Posterior vena cava (tissue), 2 donors: Measurements from ENCODE around the gene NAV2. TPM values are rescaled to one million over a fixed set of nuclear protein-coding genes. Genes with fewer than 3 reads are reported as not detected.

ENCODE experiments used
- DNase-seq: peaks from one replicate; pipeline ENCODE4 v3.0.0-alpha.2; 2020; ENCODE audit warnings: low spot score
- intact Hi-C, 2 donors: fragments of 100-400 bp; cut with DNase I; formaldehyde crosslinking; loops; one replicate each; pipeline versions ENCODE4 v1.14.1 to v1.14.2; 2022 to 2023
- total RNA-seq, 2 donors: library from RNA; stranded (reverse); fragmentation: NEBNext Ultra II Directional; extraction: Animal tissue kit (Norgen Biotek cat#: 25700); gene quantifications; one replicate each; pipeline ENCODE4 v1.2.1, GENCODE V29; 2021
- donor health status: DM: yes; HTN: yes; CAD: no.
- donor health status: DM: yes; HTN: yes; CAD: no.

The NAV2 gene
- total RNA-seq, 2 donors from 2014 or later = 69.2 to 108 TPM

- no peak for DNase-seq
- intact Hi-C loops = no loop called here
Observed at GRCh38 chr11:19813158-19813879, 100.7 kb downstream of the NAV2 start.

- intact Hi-C loops = no loop called here
- DNase-seq = no peak
Observed at GRCh38 chr11:19814421-19814820, 101.8 kb downstream of the NAV2 start.

- intact Hi-C loops = no loop called here
- no peak for DNase-seq
Observed at GRCh38 chr11:19816040-19816439, 103.4 kb downstream of the NAV2 start.

GRCh38 chr11:19816817-19817216 lies 104.2 kb downstream of the NAV2 start:
- intact Hi-C loops = no loop called here
- no peak for DNase-seq

GRCh38 chr11:19817265-19817851 lies 104.7 kb downstream of the NAV2 start:
- intact Hi-C loops = no loop called here
- no peak for DNase-seq

GRCh38 chr11:19817870-19818269 lies 105.2 kb downstream of the NAV2 start:
- intact Hi-C loops = no loop called here
- DNase-seq = no peak

- intact Hi-C loops = no loop called here
- no peak for DNase-seq
Observed at GRCh38 chr11:19818619-19819018, 106.0 kb downstream of the NAV2 start.

- DNase-seq = no peak
- intact Hi-C loops = no loop called here
Observed at GRCh38 chr11:19819148-19819547, 106.5 kb downstream of the NAV2 start.

GRCh38 chr11:19820100-19820499 lies 107.5 kb downstream of the NAV2 start:
- intact Hi-C loops = no loop called here
- no peak for DNase-seq

GRCh38 chr11:19821412-19821875 lies 108.8 kb downstream of the NAV2 start:
- DNase-seq = no peak
- intact Hi-C loops = no loop called here

GRCh38 chr11:19821993-19822392 lies 109.4 kb downstream of the NAV2 start:
- intact Hi-C loops = no loop called here
- DNase-seq = no peak

- intact Hi-C loops = no loop called here
Observed at GRCh38 chr11:19822531-19822930, 109.9 kb downstream of the NAV2 start.

GRCh38 chr11:19826606-19827005 lies 114.0 kb downstream of the NAV2 start:
- intact Hi-C loops = no loop called here
- DNase-seq = no peak

More at GRCh38 chr11:19822531-19822930, 109.9 kb downstream of the NAV2 start:
- no peak for DNase-seq

- DNase-seq = no peak
Observed at GRCh38 chr11:19827399-19828135, 114.9 kb downstream of the NAV2 start.

GRCh38 chr11:19828382-19829108 lies 115.9 kb downstream of the NAV2 start:
- intact Hi-C loops = no loop called here
- no peak for DNase-seq

More at GRCh38 chr11:19827399-19828135, 114.9 kb downstream of the NAV2 start:
- intact Hi-C loops = no loop called here

GRCh38 chr11:19829109-19829837 lies 116.6 kb downstream of the NAV2 start:
- DNase-seq = no peak
- intact Hi-C loops = no loop called here

GRCh38 chr11:19832086-19832750 lies 119.6 kb downstream of the NAV2 start:
- intact Hi-C loops = no loop called here

GRCh38 chr11:19832901-19833300 lies 120.3 kb downstream of the NAV2 start:
- intact Hi-C loops = no loop called here

More at GRCh38 chr11:19832086-19832750, 119.6 kb downstream of the NAV2 start:
- DNase-seq = no peak

More at GRCh38 chr11:19832901-19833300, 120.3 kb downstream of the NAV2 start:
- no peak for DNase-seq
